MV-4-11 (cell line): ENCODE data around the gene RAB39B.

ENCODE experiments used
- DNase-seq: peaks from one replicate; lab custom pipeline; 2025; lab: John Stamatoyannopoulos, UW

Gene RAB39B

GRCh38 chrX:155215443-155216178, 48.7 kb downstream of the RAB39B start:
- DNase-seq = peak; percentile 12

- DNase-seq = no peak
Observed at GRCh38 chrX:155213731-155214130, 50.6 kb downstream of the RAB39B start.

- no peak for DNase-seq
Observed at GRCh38 chrX:155211208-155211607, 53.1 kb downstream of the RAB39B start.
